DMS153 treated with DMSO at 0.1 percent for 48 hours (cell line): ENCODE data around the gene MYO9A.
A peak's percentile ranks its signal among the peaks of the same experiment; 100 is the strongest.

ENCODE experiments used
- DNase-seq: peaks from one replicate; lab custom pipeline; 2025; ENCODE audit not compliant: unreplicated experiment; lab: John Stamatoyannopoulos, UW

MYO9A gene

GRCh38 chr15:71812966-71813722 is 304.8 kb downstream of the MYO9A start:
- no peak for DNase-seq

- no peak for DNase-seq
Observed at GRCh38 chr15:71811752-71812735, 305.9 kb downstream of the MYO9A start.

- no peak for DNase-seq
Observed at GRCh38 chr15:71811036-71811736, 306.8 kb downstream of the MYO9A start.

- DNase-seq, result no peak
Observed at GRCh38 chr15:71810256-71811035, 307.5 kb downstream of the MYO9A start, which contains the start of gene NR2E3. Gene NR2E3 (plus strand): TSS chr15:71810554. CDS start chr15:71810744, 190 bp downstream.

GRCh38 chr15:71809346-71809745 is 308.6 kb downstream of the MYO9A start:
- no peak for DNase-seq

GRCh38 chr15:71808311-71809020 is 309.5 kb downstream of the MYO9A start:
- no peak for DNase-seq

GRCh38 chr15:71807691-71808091 is 310.3 kb downstream of the MYO9A start:
- DNase-seq, result no peak

GRCh38 chr15:71807125-71807629 is 310.8 kb downstream of the MYO9A start:
- no peak for DNase-seq

GRCh38 chr15:71806452-71806931 is 311.5 kb downstream of the MYO9A start:
- no peak for DNase-seq

GRCh38 chr15:71804695-71805470 is 313.1 kb downstream of the MYO9A start:
- DNase-seq, result no peak

GRCh38 chr15:71804226-71804625 is 313.7 kb downstream of the MYO9A start:
- no peak for DNase-seq

- no peak for DNase-seq
Observed at GRCh38 chr15:71802770-71803169, 315.2 kb downstream of the MYO9A start.

- no peak for DNase-seq
Observed at GRCh38 chr15:71801935-71802655, 315.9 kb downstream of the MYO9A start.

GRCh38 chr15:71800835-71801745 is 316.9 kb downstream of the MYO9A start:
- DNase-seq, result peak; percentile 12

- no peak for DNase-seq
Observed at GRCh38 chr15:71800190-71800589, 317.8 kb downstream of the MYO9A start.

- no peak for DNase-seq
Observed at GRCh38 chr15:71798641-71799040, 319.3 kb downstream of the MYO9A start.

- no peak for DNase-seq
Observed at GRCh38 chr15:71792521-71792920, 325.4 kb downstream of the MYO9A start.
